Measurements from ENCODE around the gene RPP40.
A peak's percentile ranks its signal among the peaks of the same experiment; 100 is the strongest.

Gene RPP40

GRCh38 chr6:5003604-5004372, at the start of gene RPP40:
RPP40 (minus strand) TSS chr6:5004037; CDS start chr6:5004002, 35 bp downstream.
- peak; percentile 87 for TF ChIP-seq CTCF (conservative IDR thresholded peaks at IDR 0.05)
- peak within 1 kb of the TSS; percentile 66 for H3K27ac ChIP-seq

GRCh38 chr6:5053038-5053437, 49.2 kb upstream of the RPP40 start:
- H3K27ac ChIP-seq: no peak overlapping the region
- TF ChIP-seq CTCF (conservative IDR thresholded peaks at IDR 0.05): no peak

GRCh38 chr6:5051394-5051793, 47.6 kb upstream of the RPP40 start:
- TF ChIP-seq CTCF (conservative IDR thresholded peaks at IDR 0.05): no peak
- H3K27ac ChIP-seq: no peak overlapping the region

GRCh38 chr6:5050009-5050408, 46.2 kb upstream of the RPP40 start:
- H3K27ac ChIP-seq: no peak overlapping the region
- TF ChIP-seq CTCF (conservative IDR thresholded peaks at IDR 0.05): no peak

- no peak overlapping the region for H3K27ac ChIP-seq
- TF ChIP-seq CTCF (conservative IDR thresholded peaks at IDR 0.05): no peak
These were observed 42.6 kb upstream of the RPP40 start for GRCh38 chr6:5046430-5046829.

GRCh38 chr6:5045416-5045815, 41.6 kb upstream of the RPP40 start:
- TF ChIP-seq CTCF (conservative IDR thresholded peaks at IDR 0.05): no peak

GRCh38 chr6:5044866-5045265, 41.0 kb upstream of the RPP40 start:
- no peak for TF ChIP-seq CTCF (conservative IDR thresholded peaks at IDR 0.05)
- H3K27ac ChIP-seq: no peak overlapping the region

More at GRCh38 chr6:5045416-5045815, 41.6 kb upstream of the RPP40 start:
- H3K27ac ChIP-seq: no peak overlapping the region
